Measurements from ENCODE around the gene BRI3BP. TPM values are rescaled to one million over a fixed set of nuclear protein-coding genes. Genes with fewer than 3 reads are reported as not detected.
"Not testable (repeated sequence)": the region's sequence is repeated elsewhere in the genome, so short reads cannot be mapped to it uniquely, and the experiment has no call there.

Gene BRI3BP
- total RNA-seq, 2 donors from 2014 or later = 16.5 to 30.0 TPM

DNA sequence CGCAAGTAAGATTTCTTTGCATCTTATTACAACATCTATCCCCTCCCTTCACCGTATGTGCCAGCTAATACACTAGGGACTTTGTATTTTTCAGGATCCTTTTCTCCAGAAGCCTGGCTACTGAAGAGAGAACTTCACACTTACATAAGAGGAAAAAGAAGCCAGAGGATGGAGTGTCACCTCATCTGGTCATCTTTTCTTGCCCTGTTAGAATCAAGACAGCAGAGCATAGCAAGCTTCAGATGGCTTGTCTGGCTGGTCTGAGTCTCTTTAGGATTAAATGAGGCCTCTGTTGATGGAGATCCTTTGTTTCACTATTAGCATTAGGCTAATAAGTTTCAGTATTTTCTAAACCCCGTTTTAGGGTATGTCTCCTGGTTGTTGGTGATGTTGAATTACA, 57.4 kb downstream of the BRI3BP start:
- no peak overlapping the region for H3K27ac Mint-ChIP-seq
- DNase-seq (ENCODE audit: low spot score) (no peak), ATAC-seq (no peak)
- no peak overlapping the region for H3K4me3 Mint-ChIP-seq
- peaks cover 0 to 2% of the 10 kb centered on the region in 2 donors for H3K27me3 Mint-ChIP-seq
- no peaks in the 10 kb centered on the region for H3K36me3 Mint-ChIP-seq
- peaks cover 6% of the 10 kb centered on the region in 2 donors for H3K4me1 Mint-ChIP-seq (ENCODE audit: low read depth in 2 of 2)
- H3K9me3 Mint-ChIP-seq = no peaks in the 10 kb centered on the region

DNA sequence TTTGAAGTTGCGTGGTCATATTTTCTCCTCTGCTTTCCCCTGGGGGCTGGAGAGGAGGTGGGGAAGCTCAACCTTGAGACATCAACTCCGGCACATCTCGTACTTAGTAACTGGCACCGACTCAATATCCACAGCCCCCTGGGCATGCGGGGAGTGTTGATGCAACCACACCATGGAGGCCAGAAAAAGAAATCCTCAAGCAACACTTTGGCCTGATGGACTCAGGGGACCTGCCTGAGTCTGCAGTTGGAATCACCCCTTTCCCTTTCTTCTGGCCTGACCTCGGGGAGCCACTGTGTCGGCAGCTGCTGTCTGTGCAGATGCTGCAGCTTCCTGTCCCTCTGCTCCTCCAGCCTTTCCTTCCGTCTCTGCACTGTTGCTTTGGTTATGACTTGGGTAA, 60.4 kb downstream of the BRI3BP start:
- ATAC-seq = no peak
- Mint-ChIP-seq H3K4me1 (ENCODE audit: low read depth in 2 of 2) (peaks cover 6% of the 10 kb centered on the region in 2 donors), H3K36me3 (no peaks in the 10 kb centered on the region), H3K4me3 (no peak overlapping the region), H3K9me3 (no peaks in the 10 kb centered on the region), H3K27me3 (peaks cover 9 to 10% of the 10 kb centered on the region in 2 donors), H3K27ac (no peak overlapping the region)
- no peak for DNase-seq (ENCODE audit: low spot score)

DNA sequence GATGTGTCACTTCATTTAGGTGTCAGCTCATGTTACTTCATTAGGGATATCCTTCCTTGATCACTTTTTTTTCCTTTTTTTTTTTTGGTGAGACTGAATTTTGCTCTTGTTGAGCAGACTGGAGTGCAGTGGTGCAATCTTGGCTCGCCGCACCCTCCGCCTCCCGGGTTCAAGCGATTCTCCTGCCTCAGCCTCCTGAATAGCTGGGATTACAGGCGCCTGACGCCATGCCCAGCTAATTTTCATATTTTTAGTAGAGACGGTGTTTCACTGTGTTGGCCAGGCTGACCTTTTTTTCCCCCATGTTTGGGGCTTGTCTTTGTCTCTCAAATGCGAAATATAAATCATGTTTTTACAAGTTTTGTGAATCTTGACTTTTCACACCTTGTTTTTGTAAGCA, 62.1 kb downstream of the BRI3BP start:
- Mint-ChIP-seq H3K27me3 (peaks cover 13 to 14% of the 10 kb centered on the region in 2 donors), H3K27ac (no peak overlapping the region), H3K9me3 (no peaks in the 10 kb centered on the region), H3K4me1 (ENCODE audit: low read depth in 2 of 2) (no peaks in the 10 kb centered on the region), H3K36me3 (no peaks in the 10 kb centered on the region), H3K4me3 (no peak overlapping the region)
- DNase-seq (ENCODE audit: low spot score) (no peak), ATAC-seq (no peak)

DNA sequence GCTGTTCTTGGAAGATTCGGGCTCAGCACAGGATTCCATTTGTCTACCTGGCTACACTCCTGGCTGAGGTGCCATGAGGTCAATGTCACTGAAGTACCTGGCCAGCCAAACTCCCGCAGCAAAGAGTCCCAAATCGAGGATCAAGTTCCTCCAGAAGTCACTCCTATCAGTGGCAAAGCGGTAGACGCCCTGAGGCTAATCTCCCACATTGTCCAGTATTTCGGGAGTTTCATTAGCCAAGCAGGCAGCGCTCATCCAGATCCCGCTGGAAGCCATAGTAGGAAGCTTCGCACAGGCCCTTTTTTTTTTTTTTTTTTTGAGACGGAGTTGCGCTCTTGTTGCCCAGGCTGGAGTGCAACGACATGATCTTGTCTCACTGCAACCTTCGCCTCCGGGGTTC, 62.9 kb downstream of the BRI3BP start:
- no peak overlapping the region for H3K27ac Mint-ChIP-seq
- no peaks in the 10 kb centered on the region for H3K4me1 Mint-ChIP-seq (ENCODE audit: low read depth in 2 of 2)
- H3K9me3 Mint-ChIP-seq = no peaks in the 10 kb centered on the region
- no peak overlapping the region for H3K4me3 Mint-ChIP-seq
- no peak for ATAC-seq
- peaks cover 13 to 14% of the 10 kb centered on the region in 2 donors for H3K27me3 Mint-ChIP-seq
- H3K36me3 Mint-ChIP-seq = no peaks in the 10 kb centered on the region
- no peak for DNase-seq (ENCODE audit: low spot score)

DNA sequence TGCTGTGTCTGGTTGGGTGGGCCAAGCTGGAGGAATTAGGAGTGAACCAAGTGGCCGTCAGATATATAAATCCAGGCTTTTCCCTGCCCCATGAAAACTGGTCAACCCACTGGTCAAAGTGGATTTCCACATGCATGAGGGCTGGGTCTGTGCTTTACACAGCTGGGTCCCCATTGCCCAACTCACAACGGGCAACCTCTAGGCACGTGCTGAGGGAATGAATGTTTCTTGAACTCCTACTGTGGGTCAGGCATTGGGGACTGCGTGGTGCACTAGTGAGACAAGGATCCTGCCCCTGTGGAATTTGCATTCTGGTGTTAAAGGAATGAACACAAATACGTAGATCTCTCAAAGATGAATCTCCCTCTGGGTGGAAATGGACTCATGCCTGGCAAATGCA, 64.3 kb downstream of the BRI3BP start:
- no peak overlapping the region for H3K27ac Mint-ChIP-seq
- H3K27me3 Mint-ChIP-seq = peaks cover 15 to 21% of the 10 kb centered on the region in 2 donors
- no peaks in the 10 kb centered on the region for H3K36me3 Mint-ChIP-seq
- no peak for ATAC-seq
- H3K4me1 Mint-ChIP-seq (ENCODE audit: low read depth in 2 of 2) = no peaks in the 10 kb centered on the region
- H3K4me3 Mint-ChIP-seq = no peak overlapping the region
- DNase-seq (ENCODE audit: low spot score) = no peak
- H3K9me3 Mint-ChIP-seq = no peaks in the 10 kb centered on the region

DNA sequence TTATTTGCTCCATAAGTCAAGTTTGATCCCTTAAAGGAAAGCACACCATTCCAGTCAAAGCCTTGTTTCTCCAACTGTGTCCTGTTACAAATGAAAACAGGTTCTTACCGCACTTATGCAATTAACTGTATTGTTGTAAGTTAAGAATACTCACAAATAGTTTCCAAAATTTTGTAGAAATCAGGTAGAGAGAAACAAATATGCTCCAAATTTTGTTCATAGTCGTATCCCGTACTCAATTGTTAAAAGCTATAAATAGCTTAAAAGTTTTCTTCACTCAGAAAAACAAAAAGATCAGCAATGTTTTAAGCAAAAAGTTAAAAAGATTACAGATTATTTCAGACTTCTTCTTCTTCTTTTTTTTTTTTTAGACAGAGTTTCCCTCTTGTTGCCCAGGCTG, 67.8 kb downstream of the BRI3BP start:
- Mint-ChIP-seq H3K4me1 (ENCODE audit: low read depth in 2 of 2) (peaks cover 6 to 10% of the 10 kb centered on the region in 2 donors), H3K27ac (no peak overlapping the region), H3K27me3 (peaks cover 17 to 21% of the 10 kb centered on the region in 2 donors), H3K9me3 (no peaks in the 10 kb centered on the region), H3K4me3 (no peak overlapping the region), H3K36me3 (no peaks in the 10 kb centered on the region)
- ATAC-seq (no peak), DNase-seq (ENCODE audit: low spot score) (no peak)

DNA sequence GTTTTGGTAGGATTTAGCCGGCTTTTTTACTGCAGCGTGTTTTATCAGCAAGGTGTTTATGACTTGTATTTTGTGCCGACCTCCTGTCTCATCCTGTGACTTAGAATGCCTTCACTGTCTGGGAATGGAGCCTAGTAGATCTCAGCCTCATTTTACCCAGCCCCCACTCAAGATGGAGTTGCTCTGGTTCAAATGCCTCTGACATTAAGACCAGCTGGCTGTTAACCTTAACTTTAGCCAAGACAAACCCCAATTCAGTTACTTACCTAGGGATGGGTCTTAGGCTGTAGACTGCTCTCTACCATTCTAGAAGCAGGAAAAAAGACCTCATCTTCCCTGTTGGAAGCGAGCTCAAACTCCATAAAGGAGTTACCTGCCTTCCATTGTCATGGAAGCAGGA, 70.1 kb downstream of the BRI3BP start:
- H3K9me3 Mint-ChIP-seq; ATAC-seq; H3K36me3 Mint-ChIP-seq; DNase-seq (ENCODE audit: low spot score); H3K4me3 Mint-ChIP-seq; H3K27ac Mint-ChIP-seq: not testable (repeated sequence)
- Mint-ChIP-seq H3K4me1 (ENCODE audit: low read depth in 2 of 2) (peaks cover 13 to 20% of the 10 kb centered on the region in 2 donors), H3K27me3 (peaks cover 10 to 12% of the 10 kb centered on the region in 2 donors)

DNA sequence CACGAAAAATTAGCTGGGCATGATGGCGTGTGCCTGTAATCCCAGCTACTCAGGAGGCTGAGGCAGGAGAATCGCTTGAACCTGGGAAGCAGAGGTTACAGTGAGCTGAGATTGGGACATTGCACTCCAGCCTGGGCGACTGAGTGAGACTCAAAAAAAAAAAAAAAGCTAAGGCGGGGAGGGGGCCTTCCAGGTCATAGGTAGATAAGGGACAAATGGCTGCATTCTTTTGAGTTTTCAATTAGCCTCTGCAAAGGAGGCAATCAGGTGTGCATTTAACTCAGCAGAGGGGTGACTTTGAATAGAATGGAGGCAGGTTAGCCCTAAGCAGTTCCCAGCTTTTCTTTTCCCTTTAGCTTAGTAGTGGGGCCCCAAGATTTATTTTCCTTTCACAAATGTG, 71.0 kb downstream of the BRI3BP start:
- peaks cover 13 to 20% of the 10 kb centered on the region in 2 donors for H3K4me1 Mint-ChIP-seq (ENCODE audit: low read depth in 2 of 2)
- peaks cover 9 to 12% of the 10 kb centered on the region in 2 donors for H3K27me3 Mint-ChIP-seq
- no peak overlapping the region for H3K27ac Mint-ChIP-seq
- H3K36me3 Mint-ChIP-seq = no peaks in the 10 kb centered on the region
- DNase-seq (ENCODE audit: low spot score) (no peak), ATAC-seq (no peak)
- H3K9me3 Mint-ChIP-seq = no peaks in the 10 kb centered on the region
- H3K4me3 Mint-ChIP-seq = peak overlapping the region; percentile 78

DNA sequence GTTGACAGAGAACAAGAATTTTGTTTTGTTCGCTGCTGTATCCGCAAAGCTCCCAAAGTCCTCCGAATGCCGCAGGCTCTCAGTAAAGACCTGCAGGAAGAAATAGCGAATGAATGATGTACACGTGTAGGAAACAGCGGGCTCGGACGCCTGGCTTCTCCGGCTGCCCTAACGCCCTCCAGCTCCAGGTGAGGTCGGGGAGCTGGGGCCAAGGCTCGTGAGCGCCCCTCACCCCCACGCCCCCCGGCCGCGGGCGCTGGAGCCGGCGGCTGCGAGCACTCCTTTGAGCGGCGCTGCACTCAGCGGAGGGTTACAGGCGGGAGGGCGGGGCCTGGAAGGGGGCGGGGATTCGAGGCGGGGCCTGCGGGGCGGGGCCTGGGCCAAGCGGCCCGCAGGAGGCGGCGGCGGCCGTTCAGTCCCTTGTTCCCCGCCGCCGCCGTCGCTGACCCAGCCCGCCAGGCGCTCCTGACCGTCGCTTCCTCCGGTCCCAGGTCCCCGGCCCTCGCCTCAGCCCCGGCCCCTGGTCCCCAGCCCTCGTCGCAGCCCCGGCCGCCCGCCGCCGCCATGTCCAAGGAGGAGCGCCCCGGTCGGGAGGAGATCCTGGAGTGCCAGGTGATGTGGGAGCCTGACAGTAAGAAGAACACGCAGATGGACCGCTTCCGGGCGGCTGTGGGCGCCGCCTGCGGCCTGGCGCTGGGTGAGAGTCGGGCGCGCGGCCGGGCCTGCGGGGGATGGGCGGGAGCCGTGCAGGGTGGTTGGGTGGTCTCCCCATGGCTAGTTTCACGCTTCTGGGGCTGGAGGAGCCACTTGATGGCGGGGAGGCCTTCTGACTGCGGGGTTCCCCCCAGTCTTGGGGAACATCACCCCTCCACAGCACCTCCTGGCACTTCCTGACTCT, 71.8 kb downstream of the BRI3BP start, which contains the start of gene AACS:
TSS of gene AACS (plus strand) at position 415 of the 898 bp plus-strand sequence. CDS start at position 565, 150 bp downstream.
- Mint-ChIP-seq H3K4me1 (ENCODE audit: low read depth in 2 of 2) (peaks cover 13 to 20% of the 10 kb centered on the region in 2 donors), H3K27me3 (peaks cover 7 to 10% of the 10 kb centered on the region in 2 donors), H3K27ac (peak within 1 kb of the TSS in 1 of 2 donors; percentile 26), H3K9me3 (no peaks in the 10 kb centered on the region), H3K36me3 (no peaks in the 10 kb centered on the region), H3K4me3 (peak within 1 kb of the TSS; percentile 81)
- DNase-seq (ENCODE audit: low spot score) (peak; percentile 83), ATAC-seq (peak; percentile 98 to 99)

DNA sequence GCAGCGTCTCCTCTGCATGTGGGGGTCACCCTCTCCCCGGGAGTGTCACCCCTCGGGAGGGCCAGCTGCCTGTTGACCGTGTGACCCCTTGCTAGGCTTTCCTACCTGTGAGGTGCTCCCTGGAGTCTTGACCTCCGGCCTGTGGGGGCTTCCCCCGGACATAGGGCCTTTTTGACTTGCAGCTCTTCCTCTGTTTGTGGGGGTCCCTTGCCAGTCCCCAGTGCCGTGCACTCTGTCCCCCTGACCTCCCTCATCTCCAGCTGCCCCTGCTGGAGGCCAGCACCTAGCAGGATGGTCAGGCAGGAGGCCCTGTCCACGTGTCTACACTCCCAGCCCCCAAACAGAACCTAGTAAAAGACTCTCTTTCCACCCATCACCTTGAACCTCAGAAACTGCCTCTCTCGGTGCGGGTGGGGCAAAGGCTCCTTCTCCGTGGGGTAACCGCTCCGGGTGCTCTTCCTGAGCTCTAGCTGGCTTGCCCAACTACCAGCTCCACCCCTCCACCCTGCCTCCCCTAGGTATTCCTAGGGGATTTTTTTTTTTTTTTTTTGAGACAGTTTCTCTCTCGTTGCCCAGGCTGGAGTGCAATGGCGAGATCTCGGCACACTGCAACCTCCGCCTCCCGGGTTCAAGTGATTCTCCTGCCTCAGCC, 72.6 kb downstream of the BRI3BP start:
- peaks cover 13 to 20% of the 10 kb centered on the region in 2 donors for H3K4me1 Mint-ChIP-seq (ENCODE audit: low read depth in 2 of 2)
- DNase-seq (ENCODE audit: low spot score) (no peak), ATAC-seq (no peak)
- H3K27ac Mint-ChIP-seq = peak overlapping the region in 1 of 2 donors; percentile 26
- no peaks in the 10 kb centered on the region for H3K36me3 Mint-ChIP-seq
- peak overlapping the region; percentile 81 for H3K4me3 Mint-ChIP-seq
- H3K27me3 Mint-ChIP-seq = peaks cover 6 to 7% of the 10 kb centered on the region in 2 donors
- H3K9me3 Mint-ChIP-seq = no peaks in the 10 kb centered on the region

DNA sequence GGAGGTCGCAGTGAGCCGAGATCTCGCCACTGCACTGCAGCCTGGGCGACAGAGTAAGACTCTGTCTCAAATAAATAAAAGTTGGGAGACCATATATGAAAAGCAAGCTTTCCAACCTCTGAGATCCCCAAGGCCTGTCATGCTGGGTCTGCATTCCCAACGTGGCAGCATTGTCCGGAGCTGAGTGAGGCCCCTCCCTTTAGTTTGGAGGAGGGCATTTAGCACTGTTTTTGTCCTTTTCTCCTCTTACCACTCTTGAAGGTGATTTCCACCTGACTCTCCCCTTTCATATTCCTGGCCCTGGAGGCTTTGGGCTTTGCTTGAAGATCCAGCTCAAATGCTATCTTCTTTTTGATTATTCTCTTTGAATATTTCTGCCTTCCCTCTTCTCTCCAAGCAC, 74.9 kb downstream of the BRI3BP start:
- ATAC-seq (no peak), DNase-seq (ENCODE audit: low spot score) (no peak)
- Mint-ChIP-seq H3K4me1 (ENCODE audit: low read depth in 2 of 2) (peaks cover 13 to 20% of the 10 kb centered on the region in 2 donors), H3K9me3 (no peaks in the 10 kb centered on the region), H3K36me3 (no peaks in the 10 kb centered on the region), H3K27me3 (peaks cover 0 to 3% of the 10 kb centered on the region in 2 donors), H3K4me3 (no peak overlapping the region), H3K27ac (no peak overlapping the region)

DNA sequence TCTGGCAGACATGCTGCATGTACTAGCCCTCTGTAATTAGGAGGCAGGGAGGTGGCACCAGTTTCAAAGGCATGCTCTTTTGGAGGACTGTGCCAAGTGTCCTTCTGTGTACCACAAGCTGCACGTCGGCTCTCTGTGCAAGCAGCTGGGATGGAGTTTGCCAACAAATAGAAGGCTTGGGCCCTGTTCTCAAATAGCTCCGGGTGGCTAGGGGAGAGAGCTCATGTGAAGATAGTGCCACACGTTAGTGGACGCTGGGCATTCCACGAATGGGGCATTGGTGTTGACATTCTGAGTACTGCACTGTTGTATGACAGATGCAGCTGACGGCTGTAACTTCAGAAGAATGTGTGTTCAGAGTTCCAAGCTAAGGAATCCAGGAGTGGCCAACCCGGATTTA, 76.2 kb downstream of the BRI3BP start:
- Mint-ChIP-seq H3K9me3 (no peaks in the 10 kb centered on the region), H3K27ac (no peak overlapping the region), H3K36me3 (no peaks in the 10 kb centered on the region), H3K4me3 (no peak overlapping the region), H3K27me3 (no peaks in the 10 kb centered on the region), H3K4me1 (ENCODE audit: low read depth in 2 of 2) (peaks cover 13 to 19% of the 10 kb centered on the region in 2 donors)
- ATAC-seq = no peak
- DNase-seq (ENCODE audit: low spot score) = no peak

DNA sequence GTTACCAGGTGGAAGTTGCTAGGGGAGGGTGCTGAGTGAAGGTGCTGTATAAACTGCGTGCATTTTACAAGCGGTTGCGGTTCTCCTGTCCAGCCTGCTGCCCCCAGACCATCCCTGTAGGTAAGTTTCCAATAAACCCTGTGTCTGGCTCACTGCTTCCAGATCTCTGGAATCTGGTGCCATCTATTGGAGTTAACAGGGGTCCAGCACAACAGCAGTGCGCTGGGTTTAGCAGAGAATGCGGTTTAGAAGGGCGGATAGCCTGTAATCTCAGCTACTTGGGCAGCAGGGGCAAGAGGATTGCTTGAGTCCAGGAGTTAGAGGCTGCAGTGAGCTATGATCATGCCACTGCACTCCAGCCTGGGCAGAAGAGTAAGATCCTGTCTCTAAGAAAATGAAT, 76.7 kb downstream of the BRI3BP start:
- H3K27me3 Mint-ChIP-seq = no peaks in the 10 kb centered on the region
- DNase-seq (ENCODE audit: low spot score) (no peak), ATAC-seq (no peak)
- no peak overlapping the region for H3K4me3 Mint-ChIP-seq
- no peaks in the 10 kb centered on the region for H3K36me3 Mint-ChIP-seq
- H3K27ac Mint-ChIP-seq = no peak overlapping the region
- peaks cover 10 to 14% of the 10 kb centered on the region in 2 donors for H3K4me1 Mint-ChIP-seq (ENCODE audit: low read depth in 2 of 2)
- H3K9me3 Mint-ChIP-seq = no peaks in the 10 kb centered on the region

Measured in natural killer cell treated with Interleukin-12 subunit alpha and Interleukin-12 subunit beta and Interleukin-15 and Interleukin-18, amount 100 ng/mL, for 72 hours (primary cell).